Cardiac muscle cell (in vitro differentiated cells and primary cell): ENCODE measurements around the gene RBM27. TPM values are rescaled to one million over a fixed set of nuclear protein-coding genes. Genes with fewer than 3 reads are reported as not detected.
"Not testable (repeated sequence)": the region's sequence is repeated elsewhere in the genome, so short reads cannot be mapped to it uniquely, and the experiment has no call there.

ENCODE experiments used
- DNase-seq, 2 donors: peaks; one replicate each; pipeline versions ENCODE4 v3.0.0 to v3.0.0-alpha.2; 2010 to 2017; ENCODE audit warnings: low read depth in 1 of 2, low spot score in 1 of 2
- H3K27ac ChIP-seq: fragments of 200-600 bp; sonication (generic); 2 replicates; pipeline ENCODE4 v1.5.1; 2016
- H3K27me3 ChIP-seq: fragments of 200-600 bp; sonication (generic); 2 replicates; pipeline ENCODE4 v1.6.0; 2016; ENCODE audit warnings: control low read depth
- H3K36me3 ChIP-seq: fragments of 200-600 bp; sonication (generic); 2 replicates; pipeline ENCODE4 v1.5.1; 2016; ENCODE audit warnings: control low read depth
- H3K4me1 ChIP-seq: fragments of 200-600 bp; sonication (generic); 2 replicates; pipeline ENCODE4 v1.8.1; 2017; ENCODE audit warnings: low read depth, mild to moderate bottlenecking, mixed run types
- H3K4me3 ChIP-seq: fragments of 200-600 bp; sonication (generic); 2 replicates; pipeline ENCODE4 v1.5.1; 2016; ENCODE audit warnings: mild to moderate bottlenecking
- H3K9me3 ChIP-seq: fragments of 200-600 bp; sonication (generic); 2 replicates; pipeline ENCODE4 v1.5.1; 2017; ENCODE audit warnings: low read depth, mild to moderate bottlenecking, control low read depth
- polyA plus RNA-seq: library from polyadenylated mRNA; unstranded; fragments of >200 nt; fragmentation: Nextera tagmentation; extraction: Ambion mirVana; gene quantifications from 2 replicates; pipeline ENCODE4 v1.2.1, GENCODE V29; 2016
- total RNA-seq: library from RNA; depleted of rRNA; stranded (reverse); fragments of >200 nt; gene quantifications from 2 replicates; pipeline ENCODE4 v1.2.3, GENCODE V29; 2016
- TF ChIP-seq, protein P1 (sequence below): IDR thresholded peaks from 2 replicates; pipeline ENCODE4 v1.5.1; 2012; ENCODE audit warnings: low read depth, mild to moderate bottlenecking, low read length

Gene RBM27
- total and polyA plus RNA-seq, 2 experiments from 2014 or later = 3.4 to 23.6 TPM

DNA sequence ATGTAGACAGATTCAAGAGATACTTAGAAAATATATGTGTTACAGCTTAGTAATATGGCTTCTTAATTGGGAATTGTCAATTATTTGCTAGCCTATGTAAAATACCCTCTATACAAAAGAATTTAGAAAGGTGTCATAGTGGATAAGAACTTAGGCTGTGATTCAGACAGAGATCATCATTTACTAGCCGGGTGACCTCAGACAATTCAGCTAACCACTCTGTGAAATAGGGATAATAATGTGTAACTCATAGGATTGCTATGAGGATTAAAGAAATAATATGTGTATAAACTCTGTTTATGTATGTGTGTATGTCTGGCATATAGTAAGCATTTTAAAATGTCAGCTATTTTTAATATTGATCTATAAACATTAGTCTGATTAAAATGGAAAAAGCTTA, 15.0 kb upstream of the RBM27 start:
- no peaks in the 10 kb centered on the region for H3K36me3 ChIP-seq
- no peaks in the 10 kb centered on the region for H3K27me3 ChIP-seq
- H3K27ac ChIP-seq = no peak overlapping the region
- no peak for DNase-seq
- no peak overlapping the region for H3K4me3 ChIP-seq
- H3K9me3 ChIP-seq = no peaks in the 10 kb centered on the region
- no peaks in the 10 kb centered on the region for H3K4me1 ChIP-seq
- TF ChIP-seq, protein P1, sequence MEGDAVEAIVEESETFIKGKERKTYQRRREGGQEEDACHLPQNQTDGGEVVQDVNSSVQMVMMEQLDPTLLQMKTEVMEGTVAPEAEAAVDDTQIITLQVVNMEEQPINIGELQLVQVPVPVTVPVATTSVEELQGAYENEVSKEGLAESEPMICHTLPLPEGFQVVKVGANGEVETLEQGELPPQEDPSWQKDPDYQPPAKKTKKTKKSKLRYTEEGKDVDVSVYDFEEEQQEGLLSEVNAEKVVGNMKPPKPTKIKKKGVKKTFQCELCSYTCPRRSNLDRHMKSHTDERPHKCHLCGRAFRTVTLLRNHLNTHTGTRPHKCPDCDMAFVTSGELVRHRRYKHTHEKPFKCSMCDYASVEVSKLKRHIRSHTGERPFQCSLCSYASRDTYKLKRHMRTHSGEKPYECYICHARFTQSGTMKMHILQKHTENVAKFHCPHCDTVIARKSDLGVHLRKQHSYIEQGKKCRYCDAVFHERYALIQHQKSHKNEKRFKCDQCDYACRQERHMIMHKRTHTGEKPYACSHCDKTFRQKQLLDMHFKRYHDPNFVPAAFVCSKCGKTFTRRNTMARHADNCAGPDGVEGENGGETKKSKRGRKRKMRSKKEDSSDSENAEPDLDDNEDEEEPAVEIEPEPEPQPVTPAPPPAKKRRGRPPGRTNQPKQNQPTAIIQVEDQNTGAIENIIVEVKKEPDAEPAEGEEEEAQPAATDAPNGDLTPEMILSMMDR = no peak

DNA sequence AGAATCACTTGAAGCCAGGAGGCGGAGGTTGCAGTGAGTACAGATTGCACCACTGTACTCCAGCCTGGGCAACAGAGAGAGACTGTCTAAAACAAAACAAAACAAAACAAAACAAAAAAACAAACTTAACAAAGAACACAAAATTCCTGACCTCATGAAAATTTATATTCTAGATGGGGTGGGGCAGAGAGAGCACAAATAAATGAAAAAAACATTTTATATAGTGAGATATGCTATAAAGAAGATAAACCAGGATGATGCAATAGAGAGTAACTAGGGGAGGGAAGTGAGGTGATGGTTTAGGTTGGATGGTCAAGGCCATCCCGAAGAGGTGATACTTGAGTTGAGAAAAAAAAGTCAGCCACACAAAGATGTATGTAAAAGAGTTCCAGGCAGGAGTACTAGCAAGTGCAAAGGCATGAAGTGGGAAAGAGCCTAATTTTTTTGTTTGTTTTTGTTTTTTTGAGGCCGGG, 10.8 kb upstream of the RBM27 start:
- Histone ChIP-seq H3K27ac (no peak overlapping the region), H3K4me3 (no peak overlapping the region), H3K36me3 (no peaks in the 10 kb centered on the region), H3K4me1 (no peaks in the 10 kb centered on the region), H3K9me3 (no peaks in the 10 kb centered on the region), H3K27me3 (no peaks in the 10 kb centered on the region)
- no peak for DNase-seq
- TF ChIP-seq, protein P1 = no peak

DNA sequence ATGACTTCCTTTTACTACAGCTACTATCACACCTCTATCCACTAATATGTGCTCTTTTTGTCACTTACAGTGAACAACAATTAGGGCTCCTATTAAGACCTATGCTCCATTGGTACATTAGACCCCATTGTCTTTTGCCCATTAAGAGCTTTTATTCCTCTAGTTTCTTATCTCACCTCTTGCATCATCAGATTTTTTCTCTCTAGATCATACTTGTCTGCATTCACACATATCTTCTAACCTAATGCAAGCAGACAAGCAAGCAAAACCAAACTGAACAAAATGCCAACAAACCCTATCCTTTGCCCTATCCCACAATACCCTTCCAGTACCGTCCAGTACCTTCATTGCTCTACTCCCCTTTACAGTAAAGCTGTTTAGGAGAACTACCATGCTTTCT, 10.1 kb upstream of the RBM27 start:
- no peak overlapping the region for H3K27ac ChIP-seq
- H3K36me3 ChIP-seq = no peaks in the 10 kb centered on the region
- H3K4me1 ChIP-seq = no peaks in the 10 kb centered on the region
- DNase-seq = peak in 1 of 2 donors; percentile 49
- TF ChIP-seq, protein P1 = no peak
- no peaks in the 10 kb centered on the region for H3K9me3 ChIP-seq
- H3K4me3 ChIP-seq = no peak overlapping the region
- H3K27me3 ChIP-seq = no peaks in the 10 kb centered on the region

DNA sequence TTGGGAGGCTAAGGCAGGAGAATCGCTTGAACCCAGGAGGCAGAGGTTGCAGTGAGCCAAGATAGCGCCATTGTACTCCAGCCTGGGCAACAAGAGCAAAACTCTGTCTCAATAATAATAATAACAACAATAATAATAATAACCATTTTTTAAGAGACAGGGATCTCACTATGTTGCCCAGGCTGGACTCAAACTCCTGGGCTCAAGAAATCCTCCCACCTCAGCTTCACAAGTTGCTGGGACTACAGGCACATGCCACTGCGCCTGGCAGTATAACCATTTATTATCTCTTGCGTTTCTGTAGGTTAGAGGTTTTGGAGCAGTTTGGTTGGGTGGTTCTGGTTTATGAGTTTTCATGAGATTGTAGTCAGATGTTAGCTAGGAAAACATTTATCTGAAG, 8.4 kb upstream of the RBM27 start:
- not testable (repeated sequence) for H3K4me3 ChIP-seq, H3K4me1 ChIP-seq, H3K9me3 ChIP-seq, H3K27ac ChIP-seq, H3K27me3 ChIP-seq, H3K36me3 ChIP-seq, DNase-seq

DNA sequence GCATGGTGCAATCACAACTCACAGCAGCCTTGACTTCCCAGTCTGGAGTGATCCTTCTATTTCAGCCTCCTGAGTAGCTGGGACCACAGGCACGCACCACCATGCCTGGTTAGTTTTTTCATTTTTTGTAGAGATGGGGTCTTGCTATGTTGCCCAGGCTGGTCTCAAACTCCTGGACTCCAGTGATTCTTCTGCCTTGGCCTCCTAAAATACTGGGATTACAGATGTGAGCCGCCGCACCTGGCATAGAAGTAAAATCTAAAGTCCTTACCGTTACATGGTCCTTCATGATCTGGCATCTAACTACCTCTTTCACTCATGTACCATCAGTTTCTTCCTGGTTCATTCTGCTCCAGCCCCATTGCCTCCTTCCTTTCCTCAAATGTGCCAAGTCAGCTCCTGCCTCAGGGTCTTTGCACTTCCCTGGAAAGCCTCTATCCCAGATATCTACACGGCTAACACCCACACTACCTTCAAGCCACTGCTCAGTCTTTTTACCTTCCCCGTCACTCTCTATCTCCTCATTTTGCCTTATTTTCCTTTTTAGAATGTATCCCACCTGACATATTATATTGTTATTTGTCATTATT, 6.9 kb upstream of the RBM27 start:
- Histone ChIP-seq H3K27ac (no peak overlapping the region), H3K36me3 (no peaks in the 10 kb centered on the region), H3K27me3 (no peaks in the 10 kb centered on the region), H3K4me1 (no peaks in the 10 kb centered on the region), H3K9me3 (no peaks in the 10 kb centered on the region), H3K4me3 (no peak overlapping the region)
- no peak for DNase-seq
- TF ChIP-seq, protein P1 = no peak

DNA sequence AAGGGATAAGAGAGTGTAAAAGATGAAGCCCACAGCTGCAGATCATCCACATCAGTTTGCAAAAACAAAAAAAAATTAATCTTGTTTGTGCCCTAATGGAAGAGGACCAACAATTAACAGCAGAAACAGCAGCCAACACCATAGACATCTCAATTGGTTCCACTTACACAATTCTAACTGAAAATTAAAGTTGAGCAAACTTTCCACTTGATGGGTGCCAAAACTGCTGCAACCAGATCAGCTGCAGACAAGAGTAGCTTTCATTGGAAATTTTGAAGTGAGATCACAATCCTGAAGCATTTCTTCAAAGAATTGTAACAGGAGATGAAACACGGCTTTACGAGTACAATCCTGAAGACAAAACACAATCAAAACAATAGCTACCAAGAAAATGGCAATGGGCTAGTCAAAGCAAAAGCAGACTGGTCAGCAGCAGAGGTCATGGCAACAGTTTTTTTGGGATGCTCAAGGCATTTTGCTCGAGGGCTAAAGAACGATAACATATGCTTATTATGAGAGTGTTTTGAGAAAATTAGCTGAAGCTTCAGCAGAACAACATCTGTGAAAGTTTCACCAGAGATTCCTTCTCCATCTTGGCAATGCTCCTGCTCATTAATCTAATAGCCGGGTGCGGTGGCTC, 4.1 kb upstream of the RBM27 start:
- no peak overlapping the region for H3K4me3 ChIP-seq
- DNase-seq = no peak
- no peaks in the 10 kb centered on the region for H3K9me3 ChIP-seq
- H3K27ac ChIP-seq = no peak overlapping the region
- no peaks in the 10 kb centered on the region for H3K36me3 ChIP-seq
- H3K27me3 ChIP-seq = no peaks in the 10 kb centered on the region
- no peaks in the 10 kb centered on the region for H3K4me1 ChIP-seq
- TF ChIP-seq, protein P1 = no peak

DNA sequence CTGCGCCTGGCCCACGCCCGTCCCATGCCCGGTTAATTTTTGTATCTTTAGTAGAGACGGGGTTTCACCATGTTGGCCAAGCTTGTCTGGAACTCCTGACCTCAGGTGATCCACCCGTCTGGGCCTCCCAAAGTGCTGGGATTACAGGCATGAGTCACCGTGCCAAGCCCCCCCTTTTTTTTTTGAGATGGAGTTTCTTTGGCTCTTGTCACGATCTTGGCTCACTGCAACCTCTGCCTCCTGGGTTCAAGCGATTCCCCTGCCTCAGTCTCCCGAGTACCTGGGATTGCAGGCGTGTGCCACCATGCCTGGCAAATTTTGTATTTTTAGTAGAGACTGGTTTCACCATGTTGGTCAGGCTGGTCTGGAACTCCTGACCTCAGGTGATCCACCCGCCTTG, 1.6 kb upstream of the RBM27 start:
- H3K36me3 ChIP-seq, DNase-seq, H3K4me3 ChIP-seq, H3K27ac ChIP-seq, H3K9me3 ChIP-seq, H3K27me3 ChIP-seq, H3K4me1 ChIP-seq: not testable (repeated sequence)
